Activated B cell treated with CpG ODN at 0.5 μM for 24 hours (primary cell): ENCODE data around the gene SRA1. TPM values are rescaled to one million over a fixed set of nuclear protein-coding genes. Genes with fewer than 3 reads are reported as not detected.
"Not testable (repeated sequence)": the region's sequence is repeated elsewhere in the genome, so short reads cannot be mapped to it uniquely, and the experiment has no call there.

ENCODE experiments used
- ATAC-seq: fragments of 200-7000 bp; cut with Tn5 transposase; one replicate; pipeline ENCODE4 v1.10.0; 2021; ENCODE audit warnings: low read depth, mild to moderate bottlenecking, moderate library complexity
- CTCF ChIA-PET: fragments of 350-600 bp; sonication (Branson Sonifier 250); formaldehyde crosslinking; loops from one replicate; lab custom pipeline; 2021; ENCODE audit warnings: antibody characterized with exemption; lab: Charles Lee
- POLR2A ChIA-PET: fragments of 350-600 bp; sonication (Branson Sonifier 250); formaldehyde crosslinking; loops from one replicate; lab custom pipeline; 2021; ENCODE audit warnings: antibody characterized with exemption; lab: Charles Lee
- DNase-seq: peaks from one replicate; pipeline ENCODE4 v3.0.0; 2022
- H3K27ac Mint-ChIP-seq: one replicate; pipeline ENCODE4 v1.8.0; 2020; ENCODE audit warnings: mixed read lengths
- H3K27me3 Mint-ChIP-seq: one replicate; pipeline ENCODE4 v1.8.0; 2021; ENCODE audit warnings: mixed read lengths
- H3K36me3 Mint-ChIP-seq: one replicate; pipeline ENCODE4 v1.8.0; 2021; ENCODE audit warnings: low read depth, mixed read lengths
- H3K4me1 Mint-ChIP-seq: one replicate; pipeline ENCODE4 v1.8.0; 2021; ENCODE audit warnings: mixed read lengths
- H3K4me3 Mint-ChIP-seq: one replicate; pipeline ENCODE4 v1.8.0; 2020; ENCODE audit warnings: mild to moderate bottlenecking, mixed read lengths
- H3K9me3 Mint-ChIP-seq: one replicate; pipeline ENCODE4 v1.8.0; 2020; ENCODE audit warnings: mixed read lengths
- CTCF ChIP-seq: fragments of 200-600 bp; IDR thresholded peaks from one replicate; pipeline ENCODE4 v1.8.0; 2022; ENCODE audit warnings: antibody characterized with exemption, mild to moderate bottlenecking
- intact Hi-C: fragments of 100-400 bp; cut with micrococcal nuclease; formaldehyde crosslinking; loops from one replicate; pipeline ENCODE4 v1.15.1; 2024
- total RNA-seq: library from RNA; stranded (reverse); gene quantifications from 2 replicates; pipeline ENCODE4 v1.2.3, GENCODE V29; 2022

SRA1 gene
- total RNA-seq, 1 donor from 2014 or later = 41.8 TPM

- H3K9me3 Mint-ChIP-seq = no peaks in the 10 kb centered on the region
- ChIA-PET POLR2A (no interaction called here), CTCF (no interaction called here)
- no peak overlapping the region for H3K27ac Mint-ChIP-seq
- H3K4me1 Mint-ChIP-seq = no peaks in the 10 kb centered on the region
- intact Hi-C loops = no loop called here
- H3K36me3 Mint-ChIP-seq = no peaks in the 10 kb centered on the region
- no peak for TF ChIP-seq CTCF
- DNase-seq = no peak
- no peak for ATAC-seq
- no peak overlapping the region for H3K4me3 Mint-ChIP-seq
- peaks cover 6% of the 10 kb centered on the region for H3K27me3 Mint-ChIP-seq
These were observed 42.8 kb upstream of the SRA1 start for GRCh38 chr5:140600096-140600495.

GRCh38 chr5:140598836-140599235 lies 41.6 kb upstream of the SRA1 start:
- no peak for ATAC-seq
- H3K9me3 Mint-ChIP-seq = no peaks in the 10 kb centered on the region
- no peak for TF ChIP-seq CTCF
- intact Hi-C loops = no loop called here
- H3K4me1 Mint-ChIP-seq = no peaks in the 10 kb centered on the region
- peaks cover 6% of the 10 kb centered on the region for H3K27me3 Mint-ChIP-seq
- DNase-seq = no peak
- ChIA-PET POLR2A (no interaction called here), CTCF (no interaction called here)
- no peak overlapping the region for H3K27ac Mint-ChIP-seq
- no peak overlapping the region for H3K4me3 Mint-ChIP-seq
- no peaks in the 10 kb centered on the region for H3K36me3 Mint-ChIP-seq

GRCh38 chr5:140596321-140596741 lies 39.1 kb upstream of the SRA1 start:
- Mint-ChIP-seq H3K4me1 (no peaks in the 10 kb centered on the region), H3K9me3 (no peaks in the 10 kb centered on the region), H3K27me3 (peaks cover 6% of the 10 kb centered on the region), H3K27ac (no peak overlapping the region), H3K4me3 (no peak overlapping the region), H3K36me3 (no peaks in the 10 kb centered on the region)
- CTCF ChIA-PET = no interaction called here
- ATAC-seq (no peak), DNase-seq (no peak)
- no peak for TF ChIP-seq CTCF
- POLR2A ChIA-PET = no interaction called here
- intact Hi-C loops = no loop called here

GRCh38 chr5:140595538-140596300 lies 38.4 kb upstream of the SRA1 start:
- DNase-seq = no peak
- H3K27ac Mint-ChIP-seq = no peak overlapping the region
- ATAC-seq = no peak
- no peaks in the 10 kb centered on the region for H3K36me3 Mint-ChIP-seq
- H3K27me3 Mint-ChIP-seq = peaks cover 6% of the 10 kb centered on the region
- H3K9me3 Mint-ChIP-seq = no peaks in the 10 kb centered on the region
- POLR2A ChIA-PET = no interaction called here
- H3K4me1 Mint-ChIP-seq = no peaks in the 10 kb centered on the region
- no peak for TF ChIP-seq CTCF
- intact Hi-C loops = no loop called here
- CTCF ChIA-PET = no interaction called here
- no peak overlapping the region for H3K4me3 Mint-ChIP-seq

- peaks cover 6% of the 10 kb centered on the region for H3K27me3 Mint-ChIP-seq
- no peak for TF ChIP-seq CTCF
- DNase-seq = no peak
- no peaks in the 10 kb centered on the region for H3K9me3 Mint-ChIP-seq
- ATAC-seq = no peak
- ChIA-PET CTCF (no interaction called here), POLR2A (no interaction called here)
- H3K36me3 Mint-ChIP-seq = no peaks in the 10 kb centered on the region
- no peaks in the 10 kb centered on the region for H3K4me1 Mint-ChIP-seq
- H3K4me3 Mint-ChIP-seq = no peak overlapping the region
- H3K27ac Mint-ChIP-seq = no peak overlapping the region
- intact Hi-C loops = no loop called here
These were observed 36.9 kb upstream of the SRA1 start for GRCh38 chr5:140594169-140594568.

GRCh38 chr5:140593070-140593469 lies 35.8 kb upstream of the SRA1 start:
- H3K36me3 Mint-ChIP-seq, H3K27ac Mint-ChIP-seq, H3K4me1 Mint-ChIP-seq, intact Hi-C loops, ATAC-seq, POLR2A ChIA-PET, DNase-seq, H3K4me3 Mint-ChIP-seq, H3K9me3 Mint-ChIP-seq, H3K27me3 Mint-ChIP-seq: not testable (repeated sequence)
- CTCF ChIA-PET = interaction anchor here (0.7 kb wide), 1 partner anchor 84 kb away, joined by 3 read pairs; no protein-coding TSS in a partner anchor
